Thyroid gland (tissue), 4 donors: ENCODE data around the gene VGLL4. TPM values are rescaled to one million over a fixed set of nuclear protein-coding genes. Genes with fewer than 3 reads are reported as not detected.

Experiments used
- DNase-seq, 2 donors: peaks; one replicate each; pipeline ENCODE4 v3.0.0-alpha.2; 2019
- H3K27ac ChIP-seq, 3 donors: fragments of 200-600 bp; sonication (generic); 1 replicate in 2 of 3; 2 replicates in 1 of 3; pipeline ENCODE4 v1.5.1; 2016 to 2019; ENCODE audit warnings: mild to moderate bottlenecking in 1 of 3, moderate library complexity in 1 of 3
- H3K27me3 ChIP-seq: fragments of 200-600 bp; sonication (generic); one replicate; pipeline ENCODE4 v1.5.1; 2019
- H3K36me3 ChIP-seq, 2 donors: fragments of 200-600 bp; sonication (generic); one replicate each; pipeline ENCODE4 v1.5.1; 2016 to 2019
- H3K4me1 ChIP-seq, 2 donors: fragments of 200-600 bp; sonication (generic); one replicate each; pipeline ENCODE4 v1.5.1; 2017 to 2019
- H3K4me3 ChIP-seq, 3 donors: fragments of 200-600 bp; sonication (generic); replicated peaks in 1 of 3; 1 replicate in 2 of 3; 2 replicates in 1 of 3; pipeline ENCODE4 v1.5.1; 2016; ENCODE audit warnings: mild to moderate bottlenecking in 1 of 3
- H3K9me3 ChIP-seq: fragments of 200-600 bp; sonication (generic); one replicate; pipeline ENCODE4 v1.5.1; 2017
- CTCF ChIP-seq, 6 experiments: fragments of 200-600 bp in 3 of 6; fragments of 450-650 bp in 3 of 6; sonication (generic) in 3 of 6; IDR thresholded peaks; one replicate each; pipeline ENCODE4 v1.5.1; 2016 to 2019; ENCODE audit warnings: antibody characterized with exemption in 6 of 6, mild to moderate bottlenecking in 2 of 6, inconsistent platforms in 1 of 6, moderate library complexity in 1 of 6
- POLR2A ChIP-seq, 2 donors: fragments of 450-650 bp; IDR thresholded peaks; one replicate each; pipeline ENCODE4 v1.6.1; 2017; ENCODE audit warnings: antibody characterized with exemption in 2 of 2, mild to moderate bottlenecking in 2 of 2, moderate library complexity in 1 of 2
- WGBS, 2 donors: methylation state at CpG; one replicate each; pipeline ENCODE4 v1.1.5; 2017; 5-methylcytosine and 5-hydroxymethylcytosine counted together
- intact Hi-C: fragments of 100-400 bp; cut with DNase I; formaldehyde crosslinking; loops from one replicate; pipeline ENCODE4 v1.15.1; 2023
- total RNA-seq, 4 donors: library from RNA; depleted of rRNA; stranded (reverse); fragments of >200 nt; gene quantifications; one replicate each; pipeline ENCODE4 v1.2.3, GENCODE V29; 2016

VGLL4 gene
- total RNA-seq, 4 donors from 2014 or later, result 96.0 to 142 (median 131) TPM

- no peaks in the 10 kb centered on the region for H3K36me3 ChIP-seq
- WGBS, 2 donors, result 41 to 43% methylated on average over 7 of the region's 7 CpGs
- H3K4me1 ChIP-seq, result peaks cover 43 to 66% of the 10 kb centered on the region in 2 donors
- peak overlapping the region; percentile 62 to 94 (median 76) for H3K27ac ChIP-seq
- H3K9me3 ChIP-seq, result no peaks in the 10 kb centered on the region
- no peaks in the 10 kb centered on the region for H3K27me3 ChIP-seq
- no peak overlapping the region for H3K4me3 ChIP-seq
- TF ChIP-seq CTCF (IDR thresholded peaks at IDR 0.05), result no peak
- TF ChIP-seq POLR2A (IDR thresholded peaks at IDR 0.05), result no peak
- intact Hi-C loops, result no loop called here
- no peak for DNase-seq
Measured at GRCh38 chr3:11591002-11591355, 52.7 kb downstream of the VGLL4 start.

- Histone ChIP-seq H3K4me3 (no peak overlapping the region), H3K27ac (peak overlapping the region in 1 of 3 donors; percentile 68), H3K36me3 (no peaks in the 10 kb centered on the region), H3K4me1 (peaks cover 43 to 64% of the 10 kb centered on the region in 2 donors), H3K9me3 (no peaks in the 10 kb centered on the region), H3K27me3 (no peaks in the 10 kb centered on the region)
- no peak for TF ChIP-seq CTCF (IDR thresholded peaks at IDR 0.05)
- TF ChIP-seq POLR2A (IDR thresholded peaks at IDR 0.05), result no peak
- WGBS, 2 donors, result 80 to 87% methylated on average over 11 of the region's 11 CpGs
- intact Hi-C loops, result no loop called here
- no peak for DNase-seq
Measured at GRCh38 chr3:11589706-11590105, 54.0 kb downstream of the VGLL4 start.

GRCh38 chr3:11588755-11589154 is 55.0 kb downstream of the VGLL4 start:
- H3K9me3 ChIP-seq, result no peaks in the 10 kb centered on the region
- 41 to 44% methylated on average over 3 of the region's 3 CpGs for WGBS, 2 donors
- no peak overlapping the region for H3K4me3 ChIP-seq
- no peak for TF ChIP-seq POLR2A (IDR thresholded peaks at IDR 0.05)
- DNase-seq, result peak; percentile 51 to 52
- H3K36me3 ChIP-seq, result no peaks in the 10 kb centered on the region
- H3K27me3 ChIP-seq, result no peaks in the 10 kb centered on the region
- H3K4me1 ChIP-seq, result peaks cover 43 to 61% of the 10 kb centered on the region in 2 donors
- intact Hi-C loops, result no loop called here
- peak overlapping the region in 2 of 3 donors; percentile 53 to 68 for H3K27ac ChIP-seq

GRCh38 chr3:11588338-11588737 is 55.4 kb downstream of the VGLL4 start:
- Histone ChIP-seq H3K9me3 (no peaks in the 10 kb centered on the region), H3K36me3 (no peaks in the 10 kb centered on the region), H3K4me1 (peaks cover 47 to 61% of the 10 kb centered on the region in 2 donors), H3K27me3 (no peaks in the 10 kb centered on the region), H3K27ac (peak overlapping the region; percentile 42 to 68 (median 53)), H3K4me3 (no peak overlapping the region)
- TF ChIP-seq POLR2A (IDR thresholded peaks at IDR 0.05), result no peak
- TF ChIP-seq CTCF (IDR thresholded peaks at IDR 0.05), result no peak
- peak in 1 of 2 donors; percentile 14 for DNase-seq
- 24 to 44% methylated on average over 5 of the region's 5 CpGs for WGBS, 2 donors
- intact Hi-C loops, result no loop called here

GRCh38 chr3:11587766-11588165 is 55.9 kb downstream of the VGLL4 start:
- H3K27me3 ChIP-seq, result no peaks in the 10 kb centered on the region
- H3K4me3 ChIP-seq, result no peak overlapping the region
- TF ChIP-seq POLR2A (IDR thresholded peaks at IDR 0.05), result no peak
- TF ChIP-seq CTCF (IDR thresholded peaks at IDR 0.05), result no peak
- intact Hi-C loops, result no loop called here
- H3K4me1 ChIP-seq, result peaks cover 48 to 61% of the 10 kb centered on the region in 2 donors
- no peaks in the 10 kb centered on the region for H3K36me3 ChIP-seq
- 74 to 82% methylated on average over 12 of the region's 12 CpGs for WGBS, 2 donors
- H3K9me3 ChIP-seq, result no peaks in the 10 kb centered on the region
- peak overlapping the region in 1 of 3 donors; percentile 53 for H3K27ac ChIP-seq
- DNase-seq, result peak in 1 of 2 donors; percentile 18

- no peaks in the 10 kb centered on the region for H3K36me3 ChIP-seq
- intact Hi-C loops, result no loop called here
- whole genome bisulfite sequencing, 2 donors, result 93 to 95% methylated on average over 4 of the region's 4 CpGs
- peaks cover 42 to 54% of the 10 kb centered on the region in 2 donors for H3K4me1 ChIP-seq
- H3K4me3 ChIP-seq, result no peak overlapping the region
- H3K9me3 ChIP-seq, result no peaks in the 10 kb centered on the region
- DNase-seq, result no peak
- no peaks in the 10 kb centered on the region for H3K27me3 ChIP-seq
- no peak overlapping the region for H3K27ac ChIP-seq
- TF ChIP-seq CTCF (IDR thresholded peaks at IDR 0.05), result no peak
- no peak for TF ChIP-seq POLR2A (IDR thresholded peaks at IDR 0.05)
Measured at GRCh38 chr3:11584570-11584969, 59.1 kb downstream of the VGLL4 start.
